HEK293 (cell line): ENCODE data around the gene RELCH.

Experiments used
- SP2 ChIP-seq: fragments of 450-650 bp; formaldehyde crosslinking; IDR thresholded peaks from 2 replicates; pipeline ENCODE4 v1.5.1; 2016; ENCODE audit warnings: missing biosample characterization, missing genetic modification characterization
- ZFHX2 ChIP-seq: fragments of 450-650 bp; formaldehyde crosslinking; conservative IDR thresholded peaks from 2 replicates; pipeline ENCODE4 v1.5.1; 2016; ENCODE audit warnings: missing biosample characterization, missing genetic modification characterization
- TF ChIP-seq, protein P1 (sequence below): fragments of 450-650 bp; formaldehyde crosslinking; IDR thresholded peaks from 2 replicates; pipeline ENCODE4 v1.5.1; 2016; ENCODE audit warnings: missing biosample characterization, missing genetic modification characterization
- TF ChIP-seq, protein P2 (sequence below): fragments of 450-650 bp; formaldehyde crosslinking; IDR thresholded peaks from 2 replicates; pipeline ENCODE4 v1.5.1; 2017; ENCODE audit warnings: missing biosample characterization, missing genetic modification characterization
- TF ChIP-seq, protein P3 (sequence below): fragments of 450-650 bp; formaldehyde crosslinking; IDR thresholded peaks from 2 replicates; pipeline ENCODE4 v1.5.1; 2016; ENCODE audit warnings: missing biosample characterization, missing genetic modification characterization

DNA sequence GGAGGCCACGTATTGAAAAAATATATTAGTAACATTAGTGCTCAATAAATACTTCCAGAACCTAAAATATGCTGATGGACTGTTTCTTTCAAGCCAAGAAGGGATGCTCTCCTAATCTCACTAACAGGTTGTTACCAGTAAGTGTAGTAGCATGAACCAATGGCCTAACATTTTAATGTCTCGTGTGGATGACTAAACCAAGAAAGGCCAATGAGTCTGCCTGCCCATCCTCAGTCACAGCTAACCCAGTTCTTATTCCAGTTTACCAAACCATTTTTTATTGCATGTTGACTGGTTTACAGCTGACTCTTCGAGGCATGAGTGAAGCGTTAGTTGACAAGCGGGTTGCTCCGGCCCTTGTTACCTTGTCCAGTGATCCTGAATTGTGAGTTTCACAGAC is 93.0 kb downstream of the RELCH start:
- no peak for TF ChIP-seq SP2 (tag by site-specific recombination)
- TF ChIP-seq, protein P1, sequence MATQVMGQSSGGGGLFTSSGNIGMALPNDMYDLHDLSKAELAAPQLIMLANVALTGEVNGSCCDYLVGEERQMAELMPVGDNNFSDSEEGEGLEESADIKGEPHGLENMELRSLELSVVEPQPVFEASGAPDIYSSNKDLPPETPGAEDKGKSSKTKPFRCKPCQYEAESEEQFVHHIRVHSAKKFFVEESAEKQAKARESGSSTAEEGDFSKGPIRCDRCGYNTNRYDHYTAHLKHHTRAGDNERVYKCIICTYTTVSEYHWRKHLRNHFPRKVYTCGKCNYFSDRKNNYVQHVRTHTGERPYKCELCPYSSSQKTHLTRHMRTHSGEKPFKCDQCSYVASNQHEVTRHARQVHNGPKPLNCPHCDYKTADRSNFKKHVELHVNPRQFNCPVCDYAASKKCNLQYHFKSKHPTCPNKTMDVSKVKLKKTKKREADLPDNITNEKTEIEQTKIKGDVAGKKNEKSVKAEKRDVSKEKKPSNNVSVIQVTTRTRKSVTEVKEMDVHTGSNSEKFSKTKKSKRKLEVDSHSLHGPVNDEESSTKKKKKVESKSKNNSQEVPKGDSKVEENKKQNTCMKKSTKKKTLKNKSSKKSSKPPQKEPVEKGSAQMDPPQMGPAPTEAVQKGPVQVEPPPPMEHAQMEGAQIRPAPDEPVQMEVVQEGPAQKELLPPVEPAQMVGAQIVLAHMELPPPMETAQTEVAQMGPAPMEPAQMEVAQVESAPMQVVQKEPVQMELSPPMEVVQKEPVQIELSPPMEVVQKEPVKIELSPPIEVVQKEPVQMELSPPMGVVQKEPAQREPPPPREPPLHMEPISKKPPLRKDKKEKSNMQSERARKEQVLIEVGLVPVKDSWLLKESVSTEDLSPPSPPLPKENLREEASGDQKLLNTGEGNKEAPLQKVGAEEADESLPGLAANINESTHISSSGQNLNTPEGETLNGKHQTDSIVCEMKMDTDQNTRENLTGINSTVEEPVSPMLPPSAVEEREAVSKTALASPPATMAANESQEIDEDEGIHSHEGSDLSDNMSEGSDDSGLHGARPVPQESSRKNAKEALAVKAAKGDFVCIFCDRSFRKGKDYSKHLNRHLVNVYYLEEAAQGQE (tag by site-specific recombination) = no peak
- no peak for TF ChIP-seq ZFHX2 (tag by site-specific recombination)
- TF ChIP-seq, protein P2, sequence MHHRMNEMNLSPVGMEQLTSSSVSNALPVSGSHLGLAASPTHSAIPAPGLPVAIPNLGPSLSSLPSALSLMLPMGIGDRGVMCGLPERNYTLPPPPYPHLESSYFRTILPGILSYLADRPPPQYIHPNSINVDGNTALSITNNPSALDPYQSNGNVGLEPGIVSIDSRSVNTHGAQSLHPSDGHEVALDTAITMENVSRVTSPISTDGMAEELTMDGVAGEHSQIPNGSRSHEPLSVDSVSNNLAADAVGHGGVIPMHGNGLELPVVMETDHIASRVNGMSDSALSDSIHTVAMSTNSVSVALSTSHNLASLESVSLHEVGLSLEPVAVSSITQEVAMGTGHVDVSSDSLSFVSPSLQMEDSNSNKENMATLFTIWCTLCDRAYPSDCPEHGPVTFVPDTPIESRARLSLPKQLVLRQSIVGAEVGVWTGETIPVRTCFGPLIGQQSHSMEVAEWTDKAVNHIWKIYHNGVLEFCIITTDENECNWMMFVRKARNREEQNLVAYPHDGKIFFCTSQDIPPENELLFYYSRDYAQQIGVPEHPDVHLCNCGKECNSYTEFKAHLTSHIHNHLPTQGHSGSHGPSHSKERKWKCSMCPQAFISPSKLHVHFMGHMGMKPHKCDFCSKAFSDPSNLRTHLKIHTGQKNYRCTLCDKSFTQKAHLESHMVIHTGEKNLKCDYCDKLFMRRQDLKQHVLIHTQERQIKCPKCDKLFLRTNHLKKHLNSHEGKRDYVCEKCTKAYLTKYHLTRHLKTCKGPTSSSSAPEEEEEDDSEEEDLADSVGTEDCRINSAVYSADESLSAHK = no peak
- TF ChIP-seq, protein P3, sequence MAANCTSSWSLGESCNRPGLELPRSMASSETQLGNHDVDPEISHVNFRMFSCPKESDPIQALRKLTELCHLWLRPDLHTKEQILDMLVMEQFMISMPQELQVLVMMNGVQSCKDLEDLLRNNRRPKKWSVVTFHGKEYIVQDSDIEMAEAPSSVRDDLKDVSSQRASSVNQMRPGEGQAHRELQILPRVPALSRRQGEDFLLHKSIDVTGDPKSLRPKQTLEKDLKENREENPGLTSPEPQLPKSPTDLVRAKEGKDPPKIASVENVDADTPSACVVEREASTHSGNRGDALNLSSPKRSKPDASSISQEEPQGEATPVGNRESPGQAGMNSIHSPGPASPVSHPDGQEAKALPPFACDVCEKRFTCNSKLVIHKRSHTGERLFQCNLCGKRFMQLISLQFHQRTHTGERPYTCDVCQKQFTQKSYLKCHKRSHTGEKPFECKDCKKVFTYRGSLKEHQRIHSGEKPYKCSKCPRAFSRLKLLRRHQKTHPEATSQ = no peak
